Fibroblast of villous mesenchyme (primary cell): ENCODE data around the gene SIPA1L3. TPM values are rescaled to one million over a fixed set of nuclear protein-coding genes. Genes with fewer than 3 reads are reported as not detected.

Experiments used
- DNase-seq: peaks from one replicate; pipeline ENCODE4 v3.0.0-alpha.2; 2010; ENCODE audit warnings: low read depth
- H3K4me3 ChIP-seq: 2 replicates; pipeline ENCODE4 v1.5.1; 2011; ENCODE audit warnings: low read depth, mild to moderate bottlenecking, low read length
- total RNA-seq: library from RNA; depleted of rRNA; stranded (reverse); fragments of >200 nt; gene quantifications from 2 replicates; pipeline ENCODE4 v1.2.3, GENCODE V29; 2012
- TF ChIP-seq, protein P1 (sequence below): IDR thresholded peaks from 2 replicates; pipeline ENCODE4 v1.5.1; 2012; ENCODE audit warnings: low read depth, mild to moderate bottlenecking, low read length; ENCODE audit not compliant: insufficient read depth

The SIPA1L3 gene
- total RNA-seq, 1 donor: 19.0 TPM

DNA sequence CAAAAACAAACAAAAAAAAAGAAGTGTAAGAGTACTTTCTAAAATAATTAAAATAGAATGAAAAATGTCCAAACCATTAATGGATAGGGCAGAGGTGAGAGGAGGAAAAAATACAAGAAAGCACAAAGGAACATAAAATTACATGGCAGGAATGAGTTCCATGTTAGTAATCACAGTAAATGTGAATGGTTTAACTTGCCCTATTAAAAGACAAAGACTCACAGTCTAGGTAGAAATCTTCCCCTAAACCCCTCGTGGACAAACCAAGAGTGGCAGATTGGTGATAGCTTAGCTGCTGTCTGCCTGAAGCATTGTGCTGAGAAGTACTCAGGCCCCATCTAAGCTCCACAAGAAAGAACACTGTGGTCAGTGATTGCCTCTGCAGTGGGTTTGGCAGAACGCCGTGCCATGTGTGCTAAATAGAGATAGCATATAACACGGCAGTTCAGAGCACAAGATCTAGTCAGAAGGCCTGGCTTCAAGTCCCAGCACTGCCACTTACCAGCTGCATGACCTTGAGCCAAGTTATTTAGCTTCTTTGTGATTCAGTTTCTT is 213.5 kb downstream of the SIPA1L3 start:
- H3K4me3 ChIP-seq: no peak overlapping the region
- DNase-seq: no peak
- TF ChIP-seq, protein P1, sequence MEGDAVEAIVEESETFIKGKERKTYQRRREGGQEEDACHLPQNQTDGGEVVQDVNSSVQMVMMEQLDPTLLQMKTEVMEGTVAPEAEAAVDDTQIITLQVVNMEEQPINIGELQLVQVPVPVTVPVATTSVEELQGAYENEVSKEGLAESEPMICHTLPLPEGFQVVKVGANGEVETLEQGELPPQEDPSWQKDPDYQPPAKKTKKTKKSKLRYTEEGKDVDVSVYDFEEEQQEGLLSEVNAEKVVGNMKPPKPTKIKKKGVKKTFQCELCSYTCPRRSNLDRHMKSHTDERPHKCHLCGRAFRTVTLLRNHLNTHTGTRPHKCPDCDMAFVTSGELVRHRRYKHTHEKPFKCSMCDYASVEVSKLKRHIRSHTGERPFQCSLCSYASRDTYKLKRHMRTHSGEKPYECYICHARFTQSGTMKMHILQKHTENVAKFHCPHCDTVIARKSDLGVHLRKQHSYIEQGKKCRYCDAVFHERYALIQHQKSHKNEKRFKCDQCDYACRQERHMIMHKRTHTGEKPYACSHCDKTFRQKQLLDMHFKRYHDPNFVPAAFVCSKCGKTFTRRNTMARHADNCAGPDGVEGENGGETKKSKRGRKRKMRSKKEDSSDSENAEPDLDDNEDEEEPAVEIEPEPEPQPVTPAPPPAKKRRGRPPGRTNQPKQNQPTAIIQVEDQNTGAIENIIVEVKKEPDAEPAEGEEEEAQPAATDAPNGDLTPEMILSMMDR: no peak

DNA sequence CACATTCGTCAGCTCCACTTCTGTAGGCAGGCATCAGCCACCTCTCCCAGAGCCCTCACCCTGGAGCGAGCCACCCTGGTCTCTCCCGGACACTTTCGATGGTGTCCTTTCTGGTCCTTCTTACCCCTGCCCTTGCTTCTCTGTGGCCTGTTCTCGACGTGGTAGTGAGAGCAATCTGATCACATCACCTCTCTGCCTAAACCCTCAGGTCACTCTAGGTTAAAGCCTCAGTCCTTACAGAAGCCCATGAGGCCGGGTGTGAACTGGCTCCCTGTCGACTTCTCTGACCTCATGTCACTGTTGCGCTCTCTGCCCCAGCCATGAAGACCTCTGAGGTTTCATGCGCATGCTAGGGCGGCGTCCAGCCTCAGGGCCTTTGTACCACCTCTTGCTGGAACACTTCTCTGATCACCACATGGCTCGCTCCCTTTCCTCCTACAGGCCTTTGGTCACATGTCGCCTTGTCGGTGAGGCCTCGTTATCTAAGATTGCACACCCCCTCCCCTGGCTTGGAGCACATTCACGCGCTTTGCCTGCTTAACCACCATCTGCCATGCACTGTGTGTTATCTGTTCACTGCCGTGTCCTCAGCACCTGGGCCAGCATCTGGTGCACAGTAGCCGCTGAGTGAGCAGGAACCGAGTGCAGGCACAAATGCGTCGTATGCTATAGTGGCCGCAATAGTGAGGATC is 215.5 kb downstream of the SIPA1L3 start:
- DNase-seq: no peak
- TF ChIP-seq, protein P1: no peak
- H3K4me3 ChIP-seq: no peak overlapping the region

DNA sequence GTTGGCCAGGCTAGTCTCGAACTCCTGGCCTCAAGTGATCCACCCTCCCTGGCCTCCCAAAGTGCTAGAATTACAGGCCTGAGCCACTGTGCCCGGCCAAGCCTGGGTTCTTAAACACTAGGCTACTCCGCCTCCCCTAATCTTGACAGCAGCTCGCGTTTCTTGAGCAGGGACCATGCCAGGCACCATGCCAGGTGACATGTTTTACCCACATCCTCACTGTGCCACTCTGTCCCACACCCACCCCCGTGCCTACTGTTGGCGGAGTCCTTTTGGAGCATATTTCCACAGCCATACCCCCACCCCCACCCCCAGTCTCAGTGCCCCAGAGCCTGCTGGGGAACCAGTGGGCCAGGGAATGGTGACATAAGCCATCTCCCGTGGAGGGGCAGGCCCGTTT is 218.2 kb downstream of the SIPA1L3 start:
- no peak for DNase-seq
- TF ChIP-seq, protein P1: no peak
- H3K4me3 ChIP-seq: no peak overlapping the region

DNA sequence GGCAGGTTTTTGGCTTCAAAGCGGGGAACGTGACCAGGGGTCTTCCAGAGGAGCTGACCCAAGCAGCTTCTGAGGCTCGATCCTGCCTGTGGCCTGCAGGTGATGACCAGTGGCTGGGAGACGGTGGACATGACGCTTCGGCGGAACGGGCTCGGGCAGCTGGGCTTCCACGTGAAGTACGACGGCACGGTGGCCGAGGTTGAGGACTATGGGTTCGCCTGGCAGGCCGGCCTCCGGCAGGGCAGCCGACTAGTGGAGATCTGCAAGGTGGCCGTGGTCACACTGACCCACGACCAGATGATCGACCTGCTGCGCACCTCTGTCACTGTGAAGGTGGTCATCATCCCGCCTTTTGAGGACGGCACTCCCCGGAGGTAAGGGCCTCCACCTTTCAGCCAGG is 223.4 kb downstream of the SIPA1L3 start:
- TF ChIP-seq, protein P1: no peak
- H3K4me3 ChIP-seq: no peak overlapping the region
- no peak for DNase-seq

DNA sequence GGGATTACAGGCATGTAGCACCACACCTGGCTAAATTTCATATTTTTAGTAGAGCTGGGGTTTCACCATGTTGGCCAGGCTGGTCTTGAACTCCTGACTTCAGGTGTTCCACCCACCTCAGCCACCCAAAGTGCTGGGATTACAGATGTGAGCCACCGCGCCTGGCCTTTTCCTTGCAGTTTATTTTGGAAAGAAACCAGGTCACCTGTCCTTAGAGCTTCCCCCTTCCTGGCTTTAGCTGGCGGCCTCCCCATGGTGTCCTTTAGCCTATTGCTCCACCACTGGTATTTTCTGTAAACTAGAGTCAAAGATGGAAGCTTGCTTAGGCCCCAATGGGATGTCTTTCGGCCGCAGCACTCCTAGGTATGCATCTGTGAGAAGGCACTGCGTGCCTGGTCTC is 225.8 kb downstream of the SIPA1L3 start:
- no peak for DNase-seq
- TF ChIP-seq, protein P1: no peak
- H3K4me3 ChIP-seq: no peak overlapping the region

DNA sequence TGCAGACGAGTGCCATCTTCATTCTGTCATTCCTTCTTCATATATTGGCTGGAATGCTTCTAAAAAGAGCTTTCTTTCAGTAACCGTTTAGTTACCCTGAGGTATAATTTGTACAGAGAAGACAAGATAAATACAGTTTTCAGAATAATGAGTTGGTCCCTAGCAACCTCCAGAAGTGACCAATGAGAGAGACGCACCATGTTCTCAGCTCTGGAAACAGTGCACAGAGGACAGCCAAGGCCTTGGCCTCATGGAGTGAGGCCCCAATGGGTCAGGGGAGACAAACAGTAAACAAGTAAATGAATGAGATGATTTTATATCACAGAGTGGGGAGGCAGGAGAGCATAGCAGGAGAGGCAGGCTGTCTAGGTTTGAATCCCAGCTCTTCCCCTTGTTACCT is 226.3 kb downstream of the SIPA1L3 start:
- DNase-seq: no peak
- H3K4me3 ChIP-seq: no peak overlapping the region
- TF ChIP-seq, protein P1: no peak
